Germinal center (tissue), 1 donor: ENCODE results near the gene AGAP1.

ENCODE experiments used
- DNase-seq: peaks from one replicate; pipeline ENCODE4 v3.0.0; 2012; ENCODE audit warnings: mixed read lengths, low spot score

AGAP1 gene

GRCh38 chr2:235999011-235999410 is 505.2 kb downstream of the AGAP1 start:
- no peak for DNase-seq

DNA sequence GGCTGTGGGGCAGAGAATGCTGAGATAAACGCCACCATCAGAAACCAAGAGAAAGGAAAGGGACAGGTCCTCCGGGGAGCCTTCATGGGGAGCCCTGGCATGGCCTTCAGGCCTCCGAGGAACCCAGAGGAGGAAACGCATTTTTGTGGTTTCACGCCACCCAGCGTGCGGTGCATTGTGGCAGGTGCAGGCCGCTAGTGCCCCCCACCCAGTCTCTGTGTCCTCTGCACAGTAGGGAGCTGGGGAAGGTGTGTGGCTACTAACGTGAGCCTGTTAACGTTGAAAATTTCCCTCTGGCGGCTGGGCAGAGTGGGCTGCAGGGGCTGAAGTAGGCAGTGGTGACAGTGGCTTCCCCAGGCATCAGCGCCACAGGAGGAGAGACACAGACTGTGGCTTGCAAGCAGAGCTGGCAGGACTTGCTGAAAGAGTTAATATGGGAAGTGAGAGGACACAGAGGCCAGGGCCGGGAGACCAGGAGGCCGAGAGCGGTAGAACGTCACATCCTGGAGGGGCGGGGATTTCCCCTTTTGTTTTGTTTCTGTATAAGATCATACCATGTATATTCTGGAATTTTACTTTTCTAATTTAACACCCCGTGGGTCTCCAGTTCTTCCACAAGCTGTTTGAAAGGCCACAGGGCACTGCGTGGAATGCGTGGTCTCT is 507.5 kb downstream of the AGAP1 start:
- no peak for DNase-seq

DNA sequence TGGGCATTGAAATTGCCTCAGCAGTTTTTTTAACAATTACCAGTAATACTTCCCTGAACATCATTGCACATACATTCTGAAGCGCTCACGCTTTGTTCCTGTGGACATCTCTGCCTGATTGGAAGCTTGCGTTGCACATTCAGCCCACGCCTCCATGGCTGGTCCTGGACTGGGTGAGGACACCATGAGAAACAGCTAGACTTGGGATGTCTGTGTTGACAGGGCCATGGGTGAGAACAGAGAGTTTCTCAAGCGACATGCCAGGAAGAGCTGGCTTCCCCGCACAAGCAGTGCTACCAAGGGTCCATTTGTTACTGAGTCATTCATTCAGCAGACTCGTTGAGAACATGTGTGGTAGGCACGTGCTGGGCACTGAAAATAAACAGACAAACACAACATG is 508.0 kb downstream of the AGAP1 start:
- no peak for DNase-seq

GRCh38 chr2:236008006-236008405 is 514.2 kb downstream of the AGAP1 start:
- no peak for DNase-seq

- DNase-seq, result no peak
These were observed 515.0 kb downstream of the AGAP1 start for GRCh38 chr2:236008857-236009256.

DNA sequence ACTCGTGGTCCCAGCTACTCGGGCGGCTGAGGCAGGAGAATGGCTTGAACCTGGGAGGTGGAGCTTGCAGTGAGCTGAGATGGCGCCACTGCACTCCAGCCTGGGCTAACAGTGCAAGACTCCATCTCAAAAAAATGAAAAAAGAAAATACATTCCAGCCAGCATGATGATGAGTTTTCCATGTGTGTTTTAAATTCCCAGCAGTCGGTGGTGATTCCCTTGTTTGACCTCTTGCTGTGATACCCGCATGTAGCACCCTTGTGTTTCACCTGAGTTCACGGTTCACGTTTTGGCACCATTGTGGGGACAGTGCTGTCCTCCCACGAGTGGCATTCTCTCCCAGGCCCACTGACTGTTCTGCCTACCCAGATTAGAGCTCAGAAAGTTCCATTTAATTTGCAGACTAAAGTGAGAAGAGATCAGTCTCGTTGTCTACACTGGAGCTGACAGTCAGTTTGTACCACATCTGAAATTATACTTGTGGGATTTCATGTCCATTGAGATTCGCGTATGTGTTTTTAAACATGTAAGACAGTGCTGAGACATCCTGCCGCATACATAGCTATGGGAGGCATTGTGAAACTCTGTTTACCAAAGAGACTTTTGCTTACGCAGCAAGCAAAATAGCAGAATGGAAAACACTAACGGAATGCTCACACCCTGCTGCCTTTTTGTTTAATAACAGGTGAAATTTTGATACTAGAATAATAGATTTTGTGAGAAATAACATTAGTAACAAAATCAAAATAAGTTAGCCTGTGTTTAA is 517.3 kb downstream of the AGAP1 start:
- DNase-seq, result no peak

DNA sequence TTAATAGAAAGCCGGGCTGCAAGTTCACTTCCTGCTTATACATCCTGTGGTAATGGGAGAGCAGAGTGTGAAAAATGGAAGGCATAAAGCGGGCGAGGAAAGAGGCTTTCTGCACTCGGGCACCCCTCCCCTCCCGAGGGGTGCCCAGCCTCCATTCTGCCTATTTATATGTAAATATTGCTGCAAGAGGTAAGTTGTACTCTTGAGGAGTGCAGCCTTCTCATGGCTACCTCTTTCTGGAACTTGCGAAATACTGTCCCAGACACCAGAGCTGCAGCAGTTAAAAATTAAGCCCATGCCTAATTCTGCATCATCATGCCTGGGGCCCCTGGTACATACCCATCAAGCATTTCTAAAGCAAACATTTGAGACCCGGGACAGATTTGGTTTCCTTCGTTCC is 518.3 kb downstream of the AGAP1 start:
- DNase-seq, result no peak

GRCh38 chr2:236014408-236015131 is 520.7 kb downstream of the AGAP1 start:
- DNase-seq, result no peak

- no peak for DNase-seq
These were observed 521.3 kb downstream of the AGAP1 start for GRCh38 chr2:236015171-236015570.

GRCh38 chr2:236016496-236016895 is 522.7 kb downstream of the AGAP1 start:
- no peak for DNase-seq

GRCh38 chr2:236017446-236017845 is 523.6 kb downstream of the AGAP1 start:
- no peak for DNase-seq

DNA sequence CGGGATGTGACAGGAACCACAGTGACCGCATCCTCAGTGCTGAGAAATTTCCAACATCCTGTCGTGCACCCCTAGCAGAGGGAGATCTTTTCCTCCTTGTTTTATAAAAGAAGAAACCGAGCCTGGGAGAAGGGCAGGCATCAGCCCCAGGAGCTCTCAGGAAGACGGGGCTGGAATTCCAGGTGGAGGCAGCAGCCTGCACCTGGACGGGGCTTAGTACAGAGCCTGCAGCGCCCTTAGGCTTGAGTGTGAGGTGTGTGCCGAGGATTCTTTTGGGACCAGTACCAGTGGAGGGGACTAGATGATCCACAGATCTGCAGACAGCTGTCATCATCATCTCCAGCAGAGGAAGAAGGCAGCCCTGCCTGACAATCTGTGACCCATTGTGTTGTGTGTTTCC is 525.6 kb downstream of the AGAP1 start:
- DNase-seq, result no peak

DNA sequence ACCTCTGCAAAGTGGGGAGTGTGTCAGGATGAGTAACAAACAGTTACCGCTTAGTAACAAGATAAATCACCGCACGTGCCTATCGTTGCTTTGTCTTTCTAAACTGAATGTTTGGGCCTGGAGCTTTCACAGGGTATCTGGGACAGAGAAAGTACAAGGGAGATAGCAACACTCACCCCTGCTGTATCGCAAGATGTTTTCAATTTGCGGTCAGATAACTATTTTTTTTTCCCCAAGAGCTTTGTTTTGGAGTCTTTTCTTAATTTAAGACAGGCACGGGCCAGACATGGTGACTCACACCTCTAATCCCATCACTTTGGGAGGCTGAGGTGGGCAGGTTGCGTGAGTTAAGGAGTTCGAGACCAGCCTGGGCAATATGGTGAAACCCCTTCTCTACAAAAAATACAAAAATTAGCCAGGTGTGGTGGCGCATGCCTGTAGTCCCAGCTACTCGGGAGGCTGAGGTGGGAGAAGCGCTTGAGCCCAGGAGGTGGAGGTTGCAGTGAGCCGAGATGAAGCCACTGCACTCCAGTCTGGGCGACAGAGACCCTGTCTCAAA is 527.7 kb downstream of the AGAP1 start:
- DNase-seq, result no peak

DNA sequence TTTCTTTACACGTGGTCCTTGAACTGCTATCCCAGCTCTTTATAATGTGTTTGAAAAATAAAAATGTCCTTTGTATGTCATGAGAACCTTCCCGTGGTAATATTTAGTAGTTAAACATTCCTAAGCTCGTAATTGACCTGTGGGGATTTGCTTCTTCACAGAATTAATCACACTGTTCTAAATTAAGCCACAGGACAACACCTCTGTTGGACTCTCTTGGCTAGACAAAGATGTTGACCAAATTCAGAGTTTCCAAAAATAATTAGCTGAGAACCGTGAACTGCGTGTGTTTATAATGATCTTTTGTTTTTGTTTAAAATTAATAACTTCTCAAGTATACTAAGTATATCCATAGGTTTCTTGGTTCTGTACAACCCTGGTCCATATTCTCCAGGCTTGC is 528.3 kb downstream of the AGAP1 start:
- no peak for DNase-seq

GRCh38 chr2:236025892-236026291 is 532.0 kb downstream of the AGAP1 start:
- no peak for DNase-seq

DNA sequence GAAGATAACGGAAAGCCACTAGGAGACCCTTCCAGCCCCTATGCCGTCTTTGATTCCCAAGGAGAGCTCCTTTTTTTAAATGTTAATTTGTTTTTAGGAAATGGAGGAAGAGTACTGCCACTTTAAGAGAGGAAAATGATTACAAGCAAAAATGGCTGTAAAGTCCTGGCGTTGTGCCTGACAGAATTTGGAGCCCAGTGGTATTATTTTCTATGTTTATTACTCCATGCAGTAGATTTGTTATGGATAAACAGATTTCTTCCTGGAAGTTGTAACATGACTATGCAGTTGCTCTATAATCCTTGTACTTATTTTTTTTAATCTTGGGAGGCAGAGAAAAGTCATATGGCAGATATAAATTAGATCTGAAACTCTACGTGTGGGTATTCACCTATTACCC is 533.0 kb downstream of the AGAP1 start:
- no peak for DNase-seq

- DNase-seq, result no peak
These were observed 534.2 kb downstream of the AGAP1 start for GRCh38 chr2:236028066-236028465.

DNA sequence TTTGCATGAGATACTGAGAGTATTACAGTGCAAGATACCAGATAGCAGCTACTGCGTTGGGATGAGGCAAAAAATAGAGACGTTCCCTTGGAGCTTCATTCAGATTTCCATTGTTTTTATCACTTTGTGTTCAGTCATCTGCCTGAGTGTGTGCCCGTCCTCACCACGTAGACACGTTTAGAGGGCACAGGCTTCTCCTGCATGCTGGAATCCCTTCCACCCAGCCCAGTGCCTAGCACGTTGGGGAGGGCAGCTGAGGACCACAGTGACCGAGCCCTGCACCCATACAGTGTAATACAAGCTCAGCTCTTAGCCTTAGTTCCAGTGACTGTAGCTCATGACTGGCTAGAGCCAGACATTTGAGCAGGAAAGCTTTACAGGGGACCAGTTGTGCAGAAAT is 539.6 kb downstream of the AGAP1 start:
- no peak for DNase-seq

GRCh38 chr2:236034974-236035373 is 541.1 kb downstream of the AGAP1 start:
- no peak for DNase-seq

GRCh38 chr2:236036045-236036444 is 542.2 kb downstream of the AGAP1 start:
- DNase-seq, result no peak

DNA sequence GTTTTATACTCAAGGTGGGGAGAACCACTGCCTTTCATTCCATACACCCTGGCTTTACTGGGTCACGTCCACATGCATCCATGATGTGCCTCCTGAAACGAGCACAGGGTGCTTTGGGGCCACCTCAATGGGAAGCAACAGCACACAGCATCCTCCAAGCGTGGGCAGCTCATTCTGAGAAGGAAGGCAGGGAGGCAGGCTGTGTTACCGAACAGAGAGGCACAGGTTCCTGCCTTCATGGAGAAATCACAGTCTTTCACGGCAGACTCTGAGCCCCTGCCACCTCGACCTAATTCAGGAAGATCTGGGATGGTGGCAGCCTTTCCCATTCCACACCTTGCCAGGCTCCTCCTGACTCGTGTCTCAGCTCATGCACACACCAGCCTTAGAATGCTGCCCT is 544.3 kb downstream of the AGAP1 start:
- DNase-seq, result no peak

DNA sequence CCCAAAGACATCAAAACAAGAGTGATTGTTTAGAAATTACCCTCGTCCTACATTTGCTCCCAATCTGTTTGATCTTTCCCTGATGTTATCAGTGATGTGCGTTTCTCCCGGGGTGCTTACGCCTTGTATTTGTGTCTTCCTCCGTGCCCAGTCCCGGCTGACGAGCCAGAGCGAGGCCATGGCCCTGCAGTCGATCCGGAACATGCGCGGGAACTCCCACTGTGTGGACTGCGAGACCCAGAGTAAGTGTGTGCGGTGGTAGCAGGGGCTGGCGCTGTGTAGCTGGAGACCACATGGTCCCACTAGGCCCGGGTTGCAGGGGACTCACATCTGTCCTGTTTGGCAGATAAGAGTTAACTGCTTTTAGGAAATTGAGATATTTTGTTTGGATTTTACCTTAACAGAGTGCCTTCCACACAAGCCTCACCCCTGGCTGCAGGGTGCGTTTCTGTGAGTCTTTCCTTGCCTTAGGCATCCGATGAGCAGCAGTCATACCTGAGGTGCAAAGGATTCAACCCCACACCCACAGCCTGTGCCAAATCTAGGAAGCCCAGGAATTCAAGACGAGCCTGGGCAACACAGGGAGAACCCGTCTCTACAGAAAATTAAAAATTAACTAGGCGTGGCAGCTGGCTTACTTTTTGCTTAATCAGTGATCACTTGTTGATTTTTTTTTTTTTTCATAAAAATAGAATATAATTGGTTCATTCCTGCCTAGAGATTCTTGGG is 546.9 kb downstream of the AGAP1 start:
- no peak for DNase-seq
